Stimulated activated CD8-positive, alpha-beta memory T cell treated with anti-CD3 and anti-CD28 coated beads, Interleukin-12 subunit alpha, Interleukin-12 subunit beta, amount 100 ng/mL, for 1 hour (primary cell): ENCODE measurements around the gene INTS14.

Experiments
- DNase-seq: peaks from one replicate; pipeline ENCODE4 v3.0.0-alpha.2; 2020; ENCODE audit warnings: low read depth

The INTS14 gene

DNA sequence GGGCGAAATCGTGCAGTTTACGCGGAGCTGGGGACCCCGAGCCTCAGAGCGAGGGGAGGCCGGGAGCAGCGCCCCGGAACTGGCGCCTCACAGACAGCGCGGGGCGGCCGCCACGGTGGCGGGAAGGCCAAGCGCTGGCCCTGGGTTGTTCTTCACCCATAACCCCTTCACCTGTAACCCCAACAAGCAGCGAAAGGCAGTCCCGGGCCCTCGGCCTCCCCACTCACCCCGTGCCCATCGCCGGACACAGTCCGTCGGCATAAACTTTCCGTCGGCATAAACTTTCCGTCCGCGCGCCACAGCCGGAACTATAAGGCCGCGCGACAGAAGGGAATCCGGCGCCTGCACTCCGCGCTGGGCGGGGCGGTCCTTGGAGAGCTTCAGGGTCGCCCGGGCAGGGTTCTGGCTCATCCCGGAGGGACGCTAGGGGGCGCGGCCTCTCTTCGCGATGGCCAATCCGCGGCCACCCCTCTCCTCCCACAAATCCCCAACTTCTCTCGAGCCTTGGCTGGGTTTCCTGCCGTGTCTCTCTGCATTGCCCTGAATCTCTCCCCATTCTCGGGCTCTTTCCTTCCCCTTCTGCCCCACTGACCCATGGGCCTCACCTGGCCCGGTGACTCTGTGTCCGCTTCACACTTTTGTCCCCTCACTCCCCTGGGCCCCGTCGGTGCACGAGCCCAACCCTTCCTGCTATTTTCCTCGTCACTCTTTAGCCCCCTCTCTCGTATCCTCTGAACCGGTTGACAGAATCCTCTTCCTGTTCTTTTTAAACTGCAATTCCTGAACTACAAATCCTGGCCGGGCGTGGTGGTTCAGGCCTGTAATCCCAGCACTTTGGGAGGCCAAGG, at the start of gene INTS14:
TSS of gene INTS14 (minus strand) at position 261 of the 848 bp plus-strand sequence. CDS start 3,751 bp downstream, outside the sequence.
- DNase-seq = peak; percentile 87

DNA sequence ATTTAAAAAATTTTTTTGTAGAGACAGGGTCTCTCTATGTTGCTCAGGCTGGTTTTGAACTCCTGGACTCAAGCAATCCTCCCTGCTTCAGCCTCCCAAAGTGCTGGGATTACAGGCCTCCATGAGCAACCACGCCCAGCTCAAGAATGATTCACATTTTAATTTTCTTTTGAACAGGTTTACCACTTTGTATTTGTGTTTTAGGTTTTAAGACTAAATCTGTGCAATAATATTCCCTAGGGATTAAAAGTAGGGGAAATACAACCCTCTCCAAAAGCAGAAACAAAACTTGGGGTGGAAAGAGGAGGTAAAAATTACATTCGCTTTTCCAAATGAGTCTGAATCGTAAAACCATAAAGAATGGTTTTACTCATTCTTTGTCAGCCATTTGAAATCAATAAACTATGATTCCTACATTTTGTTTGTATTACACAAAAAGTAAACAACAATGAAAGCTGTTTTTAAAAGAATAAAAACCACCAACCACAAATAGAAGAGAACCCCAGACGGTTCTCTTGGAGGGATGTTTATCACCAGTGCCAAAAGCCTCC, 48.6 kb upstream of the INTS14 start:
- DNase-seq = no peak

DNA sequence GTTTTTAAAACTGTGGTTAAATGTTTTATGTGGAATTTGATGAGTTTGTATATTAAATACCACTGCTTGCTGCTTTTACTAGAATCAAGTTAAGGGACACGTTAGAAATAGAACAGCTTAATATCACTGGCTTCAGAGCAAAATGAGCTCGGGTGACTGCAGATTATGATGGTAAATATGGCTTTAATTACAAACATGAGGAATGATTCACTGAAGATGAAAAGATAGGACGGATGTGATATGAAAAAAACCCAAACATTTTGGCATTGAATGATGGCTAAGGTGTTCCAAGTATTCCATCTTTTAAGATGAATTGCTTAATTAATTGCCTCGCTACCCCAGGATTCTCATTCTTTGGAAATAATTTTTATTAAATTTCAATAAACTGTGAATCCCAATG, 44.5 kb upstream of the INTS14 start:
- DNase-seq = no peak

DNA sequence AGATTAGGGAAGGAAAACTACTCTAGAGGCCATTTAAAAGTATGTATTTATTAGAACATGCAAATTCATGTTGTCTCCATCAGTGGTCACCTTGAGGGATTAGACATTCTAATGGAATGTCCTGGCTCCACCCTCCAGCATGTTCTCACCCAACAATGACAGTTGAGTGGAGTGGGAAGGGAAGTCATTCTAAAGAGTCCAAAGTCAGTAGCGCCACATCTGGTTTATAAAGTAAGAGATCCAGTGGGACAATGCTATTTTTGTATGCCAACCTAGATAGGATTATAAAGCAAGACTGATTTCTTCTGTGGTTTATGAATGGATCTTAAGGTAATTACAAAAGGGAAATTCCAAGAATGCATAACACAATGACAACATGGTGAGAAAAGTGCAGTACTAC, 44.1 kb upstream of the INTS14 start:
- no peak for DNase-seq

DNA sequence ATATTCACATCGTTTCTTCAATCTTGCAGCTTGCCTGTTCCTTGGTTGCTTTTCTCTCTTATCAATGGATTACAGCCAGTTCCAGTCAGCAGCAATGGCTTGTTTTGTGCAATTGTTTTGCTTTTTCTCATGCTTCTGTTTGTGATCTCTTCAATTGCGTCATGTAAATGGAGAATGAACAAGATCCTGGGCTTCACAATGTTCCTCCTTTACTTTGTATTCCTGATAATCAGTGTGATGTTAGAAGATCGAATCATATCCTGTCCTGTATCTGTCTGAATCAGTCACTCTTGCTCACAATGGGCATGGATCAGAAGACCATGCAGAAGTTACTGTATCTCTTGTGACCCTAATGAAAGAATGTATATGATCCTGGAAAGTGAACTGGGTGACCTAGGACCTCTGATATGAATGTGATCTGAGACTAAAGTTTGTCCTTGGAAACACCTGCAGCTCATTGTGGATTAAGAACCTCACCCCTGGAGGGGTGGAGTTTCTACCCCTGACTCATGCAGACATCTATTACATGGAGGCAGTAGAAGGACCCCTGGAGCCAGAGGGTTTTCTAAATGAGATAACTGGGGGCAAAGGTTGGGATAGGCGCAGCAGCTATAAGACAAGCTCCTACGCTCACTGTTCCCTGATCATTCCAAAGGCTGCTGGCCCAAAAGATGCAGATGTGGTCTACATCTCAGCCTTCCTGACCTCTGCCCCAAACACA, 43.0 kb upstream of the INTS14 start:
- DNase-seq = no peak

DNA sequence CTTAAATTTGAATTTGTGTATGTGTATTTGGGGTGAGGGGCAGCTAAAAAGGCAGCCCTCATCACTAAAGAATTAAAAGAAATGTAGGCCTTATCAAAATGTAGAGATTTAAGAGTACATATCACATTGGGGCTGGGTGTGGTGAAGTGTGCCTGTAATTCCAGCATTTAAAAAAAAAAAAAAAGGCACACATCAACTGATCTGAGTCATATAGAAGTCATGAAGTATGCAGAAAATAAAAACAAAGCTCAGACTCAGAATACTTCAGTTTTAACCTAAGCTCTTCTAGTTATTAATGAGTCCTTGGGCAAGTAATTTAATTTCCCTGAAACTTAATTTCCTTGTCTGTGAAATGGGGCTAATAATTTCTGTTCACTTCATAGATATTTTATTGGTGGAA, 42.4 kb upstream of the INTS14 start:
- DNase-seq = no peak

DNA sequence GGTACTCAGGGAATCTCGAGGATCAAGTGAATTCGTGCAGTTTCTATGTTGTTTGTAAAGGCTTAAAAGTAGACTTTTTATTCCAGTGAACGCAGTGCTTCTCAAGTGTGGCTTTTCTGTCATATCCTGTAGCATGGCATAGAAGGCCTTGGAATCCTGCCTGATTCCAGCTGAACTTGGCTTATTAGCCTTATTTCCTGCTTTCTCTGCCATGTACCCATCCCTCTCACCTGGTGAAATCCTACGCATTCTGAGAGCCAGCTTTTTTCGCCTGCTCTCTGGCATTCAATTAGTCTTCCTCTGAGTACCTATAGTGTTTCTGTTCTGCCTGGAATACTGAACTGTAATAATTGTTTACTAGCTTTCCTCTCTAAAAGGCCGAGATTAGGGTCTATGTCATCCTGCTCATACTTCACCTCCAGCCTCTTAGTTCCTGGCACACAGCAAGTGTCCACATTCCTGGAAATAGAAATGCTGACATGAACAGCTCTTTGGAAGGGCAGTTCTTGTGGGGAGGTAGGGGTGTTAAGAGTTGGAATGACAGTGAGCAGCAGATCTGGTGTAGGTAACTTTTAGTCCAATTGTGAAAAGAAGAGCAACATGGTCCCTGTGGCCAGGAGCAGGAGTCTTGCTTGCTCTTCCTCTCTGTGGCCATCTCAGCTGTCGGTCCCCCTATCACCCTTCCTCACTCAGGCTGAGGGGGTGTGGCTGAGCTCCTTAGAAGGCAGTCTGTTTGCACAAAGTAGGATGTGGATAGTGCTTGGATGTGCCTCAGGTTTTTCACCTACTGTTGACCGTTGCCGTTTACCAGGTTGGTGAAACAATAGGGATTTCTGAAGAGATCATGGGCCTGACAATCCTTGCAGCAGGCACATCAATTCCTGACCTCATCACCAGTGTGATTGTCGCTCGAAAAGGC, 41.2 kb upstream of the INTS14 start:
- DNase-seq = no peak

DNA sequence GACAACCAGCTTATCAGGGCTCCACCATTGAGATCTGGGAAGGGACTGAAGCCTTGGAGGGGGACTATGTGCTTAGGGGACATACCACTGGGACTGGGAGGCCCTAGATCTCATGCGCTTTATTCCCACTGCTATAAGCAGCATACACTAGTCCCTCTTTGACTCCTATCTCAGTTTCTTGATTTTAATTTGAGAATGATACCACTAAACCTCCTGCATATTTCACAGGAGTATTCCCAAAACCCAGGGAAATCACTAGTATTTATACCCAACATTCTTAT, 40.1 kb upstream of the INTS14 start:
- DNase-seq = no peak

DNA sequence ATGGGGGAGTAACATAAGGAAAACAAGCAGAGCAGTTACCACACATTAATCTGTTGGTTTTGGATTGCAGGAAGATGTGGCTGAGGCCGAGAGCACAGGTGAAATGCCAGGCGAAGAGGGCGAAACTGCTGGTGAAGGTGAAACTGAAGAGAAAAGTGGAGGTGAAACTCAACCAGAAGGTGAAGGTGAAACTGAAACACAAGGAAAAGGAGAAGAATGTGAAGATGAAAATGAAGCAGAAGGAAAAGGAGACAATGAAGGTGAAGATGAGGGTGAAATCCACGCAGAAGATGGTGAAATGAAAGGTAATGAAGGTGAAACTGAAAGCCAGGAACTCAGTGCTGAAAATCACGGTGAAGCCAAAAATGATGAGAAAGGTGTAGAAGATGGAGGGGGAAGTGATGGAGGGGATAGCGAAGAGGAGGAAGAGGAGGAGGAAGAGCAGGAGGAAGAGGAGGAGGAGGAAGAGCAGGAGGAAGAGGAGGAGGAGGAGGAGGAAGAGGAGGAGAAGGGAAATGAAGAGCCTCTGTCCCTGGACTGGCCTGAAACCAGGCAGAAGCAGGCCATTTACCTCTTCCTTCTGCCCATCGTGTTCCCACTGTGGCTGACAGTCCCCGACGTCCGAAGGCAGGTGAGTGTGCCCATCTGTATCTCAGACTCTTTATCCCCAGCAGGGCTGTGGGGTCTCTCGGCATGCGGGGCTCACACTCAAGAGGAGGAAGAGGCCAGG, 39.5 kb upstream of the INTS14 start:
- DNase-seq = no peak

DNA sequence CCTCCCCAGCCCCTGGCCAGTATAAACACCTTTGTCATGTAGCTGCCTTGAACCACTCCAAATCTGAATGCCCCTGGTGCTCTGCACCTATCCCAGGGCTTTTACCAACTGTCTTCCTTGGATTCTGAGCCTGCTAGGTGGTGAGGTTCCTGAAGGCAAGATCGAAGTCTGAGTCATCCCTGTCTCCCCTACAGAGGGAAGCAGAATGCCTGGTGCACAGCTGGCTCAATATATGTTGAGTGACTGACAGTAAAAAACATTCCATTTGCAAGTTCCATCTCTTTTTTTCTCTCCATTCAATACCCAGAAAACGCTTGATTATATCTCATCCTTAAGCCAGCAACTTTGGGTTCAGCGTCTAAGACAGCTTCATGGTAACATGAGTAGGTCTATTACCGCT, 35.6 kb upstream of the INTS14 start:
- no peak for DNase-seq

DNA sequence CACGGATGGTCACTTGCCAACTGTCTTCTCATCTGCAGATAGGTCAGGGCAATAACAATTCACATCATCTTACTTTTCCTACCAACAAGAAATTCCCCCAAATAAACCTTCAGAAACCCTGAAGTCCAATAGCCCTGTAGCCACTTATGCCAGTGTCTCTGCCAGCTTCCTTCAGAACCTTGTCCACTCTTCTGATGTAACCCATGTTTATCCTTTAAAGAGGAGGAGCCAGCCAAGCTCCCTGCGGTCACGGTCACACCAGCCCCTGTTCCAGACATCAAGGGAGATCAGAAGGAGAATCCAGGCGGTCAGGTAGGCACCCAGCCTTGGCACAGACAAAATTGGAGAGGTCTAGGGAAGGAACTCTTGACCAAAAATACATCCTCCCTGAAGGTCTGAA, 34.5 kb upstream of the INTS14 start:
- DNase-seq = no peak

DNA sequence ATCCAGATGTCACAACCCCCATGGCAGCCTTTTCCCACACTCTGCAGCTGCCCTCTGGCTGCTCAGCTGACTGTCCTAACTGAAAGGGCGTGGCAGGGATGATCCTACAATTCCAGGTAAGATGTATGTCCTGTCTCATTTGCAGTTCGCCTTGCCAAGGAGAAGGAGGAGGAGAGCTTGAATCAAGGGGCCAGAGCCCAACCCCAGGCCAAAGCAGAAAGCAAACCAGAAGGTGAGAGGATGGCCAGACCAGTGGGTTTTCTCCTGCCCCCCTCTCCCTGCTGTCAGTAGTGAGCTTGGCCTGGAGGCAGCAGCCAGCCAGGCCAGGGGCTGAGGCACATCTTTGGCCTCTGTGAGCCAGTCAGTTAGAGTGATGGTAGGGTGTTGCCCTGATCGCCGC, 33.4 kb upstream of the INTS14 start:
- DNase-seq = no peak

DNA sequence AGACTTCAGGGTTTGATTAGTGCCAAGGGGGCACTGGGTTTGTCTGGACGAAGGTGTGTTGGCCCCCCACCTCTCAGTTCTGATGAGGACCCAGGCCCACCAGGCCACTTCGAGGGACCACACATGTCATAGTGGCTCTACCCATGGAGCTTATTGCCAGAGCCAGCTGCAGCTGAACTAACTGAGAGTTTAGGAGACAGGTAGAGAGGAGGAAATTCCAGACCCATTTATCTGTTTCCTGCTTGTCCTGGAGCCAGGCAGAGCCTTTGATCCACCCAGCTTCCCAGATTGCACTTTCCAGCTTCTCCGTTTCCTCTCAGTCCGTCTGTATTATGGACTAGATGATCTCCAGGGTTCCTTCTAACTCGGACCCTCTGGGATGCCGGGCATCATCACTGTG, 31.7 kb upstream of the INTS14 start:
- no peak for DNase-seq

DNA sequence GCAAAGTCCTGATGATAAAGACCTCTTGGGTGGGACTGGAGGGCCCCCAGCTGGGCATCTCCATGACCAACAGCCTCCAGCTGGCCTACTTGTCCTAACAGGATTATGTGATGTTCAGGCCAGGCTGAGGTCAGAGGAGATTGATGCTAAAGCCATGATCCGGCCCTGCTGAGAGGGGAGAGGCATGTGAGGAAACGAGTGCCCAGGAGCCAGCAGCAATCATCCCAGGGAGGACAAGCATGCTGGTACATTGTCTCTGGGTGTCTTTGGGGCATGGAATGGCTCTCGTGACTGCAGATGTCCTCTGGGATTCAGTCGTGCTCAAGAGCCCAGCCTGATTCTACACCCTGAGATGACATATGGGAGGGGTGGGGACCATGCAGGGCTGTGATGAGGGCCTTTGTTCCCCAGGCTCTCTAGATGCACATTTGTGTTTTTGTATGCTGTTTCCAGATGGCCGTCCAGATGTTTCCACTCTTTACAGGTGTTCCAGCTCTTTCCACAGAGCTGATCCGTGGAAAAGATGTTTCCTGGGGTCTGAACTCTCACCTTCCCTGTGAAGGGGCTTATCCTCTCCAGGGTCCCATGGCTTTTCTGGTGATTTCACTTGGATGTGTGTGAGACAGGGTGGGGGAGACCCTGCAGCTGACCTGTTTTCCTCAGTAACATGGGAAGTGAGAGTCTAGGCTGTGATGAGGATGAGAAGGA, 31.0 kb upstream of the INTS14 start:
- no peak for DNase-seq

DNA sequence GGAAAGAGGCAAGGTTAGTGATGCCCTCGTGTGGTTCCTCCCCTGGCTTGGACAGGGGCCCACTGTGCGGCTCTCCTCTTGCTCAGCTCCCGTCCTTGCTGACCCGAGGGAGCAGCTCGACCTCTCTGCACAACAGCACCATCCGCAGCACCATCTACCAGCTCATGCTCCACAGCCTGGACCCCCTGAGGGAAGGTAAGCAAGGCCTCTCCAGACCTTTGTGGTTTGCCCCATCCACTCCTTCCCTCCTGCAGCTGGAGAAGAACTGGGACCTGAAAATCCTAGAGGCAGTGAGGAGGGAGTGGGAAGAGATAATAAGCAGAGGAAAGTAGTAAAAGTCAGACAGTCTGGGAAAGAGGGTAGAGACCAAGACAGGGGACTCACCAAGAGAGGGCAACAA, 28.6 kb upstream of the INTS14 start:
- DNase-seq = no peak

DNA sequence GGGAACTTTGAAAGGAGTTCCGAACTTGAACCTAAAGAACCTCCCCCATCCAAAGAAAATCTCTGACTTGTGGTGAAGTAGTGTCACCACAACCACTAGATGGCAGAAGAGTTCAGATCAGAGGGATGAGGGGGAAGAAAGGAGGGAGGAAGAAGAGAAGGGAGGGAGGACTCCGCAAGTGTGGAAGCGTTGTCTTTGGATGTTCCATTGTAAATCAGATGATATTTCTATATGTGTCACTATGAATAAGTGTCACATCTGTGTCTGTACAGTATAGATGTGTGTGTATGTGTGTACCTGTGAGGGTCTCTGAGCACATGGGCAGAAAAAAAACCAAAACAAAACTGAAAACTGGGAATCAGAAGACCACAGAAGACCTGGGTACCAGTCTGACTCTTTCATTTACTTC, 27.8 kb upstream of the INTS14 start:
- peak; percentile 1 for DNase-seq

DNA sequence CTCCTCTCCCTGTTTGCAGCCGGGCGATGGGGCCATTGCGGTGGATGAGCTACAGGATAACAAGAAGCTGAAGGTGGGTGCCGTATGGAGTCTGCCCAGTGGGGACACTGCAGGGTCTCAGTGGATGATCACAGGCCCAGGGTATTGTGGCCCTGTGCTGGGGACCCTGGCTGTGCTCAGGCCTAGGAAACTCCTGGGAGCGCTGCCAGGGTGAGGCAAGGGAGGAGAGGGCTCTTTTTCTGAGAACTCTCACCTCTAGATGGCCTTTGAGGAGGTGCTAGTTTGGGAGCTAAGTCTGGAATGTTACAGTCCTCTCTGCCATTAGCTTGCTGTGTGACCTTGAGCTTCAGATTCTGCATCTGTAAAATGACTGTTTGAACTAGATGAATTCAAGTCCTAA, 27.2 kb upstream of the INTS14 start:
- DNase-seq = no peak

DNA sequence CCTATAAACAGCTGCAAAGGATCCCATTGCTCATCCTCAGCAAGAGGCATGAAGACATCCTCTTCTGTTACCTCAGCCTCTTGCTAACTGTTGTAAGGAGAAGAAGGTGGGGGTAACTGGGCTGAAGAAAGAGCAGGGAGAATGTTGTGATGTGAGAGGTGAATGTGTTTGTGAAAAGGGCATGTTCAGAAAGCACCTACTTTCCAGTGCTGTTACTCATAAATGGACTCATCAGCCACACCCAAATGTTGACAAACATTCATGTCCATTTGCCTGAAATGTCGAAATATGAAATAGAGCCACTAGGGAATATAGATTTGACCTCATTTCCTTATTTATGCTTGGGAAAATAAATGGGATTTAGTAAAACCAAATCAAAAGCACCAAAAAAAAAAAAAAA, 23.4 kb upstream of the INTS14 start:
- DNase-seq = no peak

DNA sequence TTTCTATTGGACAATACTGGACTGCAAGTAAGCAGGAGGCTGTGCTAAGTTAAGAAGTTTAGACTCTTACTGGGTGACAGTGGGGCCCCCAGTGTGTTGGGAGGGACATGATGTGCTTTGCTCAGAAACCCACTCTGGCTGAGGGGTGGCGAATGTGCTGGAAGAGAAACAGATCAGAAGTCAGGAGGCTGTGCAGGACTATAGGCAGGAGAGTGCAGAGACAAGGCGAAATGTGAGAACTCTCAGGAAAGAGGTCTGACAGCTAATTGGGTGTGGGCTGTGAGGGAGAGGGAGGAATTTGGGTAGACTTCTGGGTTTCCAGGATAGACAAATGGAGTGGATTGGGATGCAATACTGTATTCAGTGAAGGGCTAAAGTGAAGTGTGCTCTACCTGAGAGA, 22.8 kb upstream of the INTS14 start:
- no peak for DNase-seq

DNA sequence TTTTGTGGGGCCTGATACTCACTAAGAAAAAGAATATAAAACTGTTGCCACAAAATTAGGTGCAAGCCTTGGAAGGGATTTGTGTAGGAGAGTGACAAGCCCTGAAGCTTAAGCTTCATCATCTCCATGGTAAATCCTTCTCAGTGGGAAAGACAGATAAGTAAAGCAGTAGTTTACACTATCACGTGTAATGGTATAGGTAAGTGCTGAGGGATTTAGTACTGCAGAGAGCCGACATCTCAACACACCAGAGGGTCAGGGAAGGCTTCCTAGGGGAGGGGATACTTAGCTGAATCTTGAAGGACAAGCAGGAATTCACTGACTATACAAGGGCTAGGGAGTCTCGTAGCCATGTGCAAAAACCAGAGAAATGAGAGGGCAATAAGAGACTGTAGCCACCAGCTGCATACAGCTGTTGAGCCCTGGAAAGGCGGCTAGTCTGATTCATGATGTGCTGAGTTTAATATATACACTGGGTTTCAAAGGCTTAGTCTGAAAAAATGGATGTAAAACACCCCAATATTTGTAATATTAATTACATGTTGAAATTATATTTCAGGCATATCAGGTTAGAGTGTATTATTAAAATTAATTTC, 21.9 kb upstream of the INTS14 start:
- no peak for DNase-seq

DNA sequence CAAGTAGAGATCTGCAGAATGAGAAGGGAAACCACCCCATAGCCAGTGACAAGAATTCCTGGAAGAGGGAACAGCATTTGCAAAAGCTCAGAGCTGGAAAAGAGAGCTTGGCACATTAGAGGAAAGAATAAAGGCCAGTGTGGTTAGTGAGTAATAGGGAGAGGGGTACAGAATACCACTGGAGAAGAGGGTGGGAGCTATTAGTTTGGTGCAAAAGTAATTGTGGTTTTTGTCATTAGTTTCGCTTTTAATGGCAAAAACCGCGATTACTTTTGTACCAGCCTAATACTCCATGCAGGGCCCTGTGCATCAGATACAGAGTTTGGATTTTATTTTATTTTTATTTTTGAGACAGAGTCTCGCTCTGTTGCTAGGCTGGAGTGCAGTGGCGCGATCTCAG, 20.6 kb upstream of the INTS14 start:
- DNase-seq = no peak
